Stimulated activated CD8-positive, alpha-beta memory T cell treated with anti-CD3 and anti-CD28 coated beads, Interleukin-2, amount 100 ng/mL, for 48 hours (primary cell): ENCODE results near the gene BPIFB3.
"Not testable (repeated sequence)": the region's sequence is repeated elsewhere in the genome, so short reads cannot be mapped to it uniquely, and the experiment has no call there.

Source experiments
- DNase-seq, 2 donors: peaks; one replicate each; pipeline ENCODE4 v3.0.0-alpha.2; 2020; ENCODE audit warnings: low read depth in 2 of 2

Gene BPIFB3

DNA sequence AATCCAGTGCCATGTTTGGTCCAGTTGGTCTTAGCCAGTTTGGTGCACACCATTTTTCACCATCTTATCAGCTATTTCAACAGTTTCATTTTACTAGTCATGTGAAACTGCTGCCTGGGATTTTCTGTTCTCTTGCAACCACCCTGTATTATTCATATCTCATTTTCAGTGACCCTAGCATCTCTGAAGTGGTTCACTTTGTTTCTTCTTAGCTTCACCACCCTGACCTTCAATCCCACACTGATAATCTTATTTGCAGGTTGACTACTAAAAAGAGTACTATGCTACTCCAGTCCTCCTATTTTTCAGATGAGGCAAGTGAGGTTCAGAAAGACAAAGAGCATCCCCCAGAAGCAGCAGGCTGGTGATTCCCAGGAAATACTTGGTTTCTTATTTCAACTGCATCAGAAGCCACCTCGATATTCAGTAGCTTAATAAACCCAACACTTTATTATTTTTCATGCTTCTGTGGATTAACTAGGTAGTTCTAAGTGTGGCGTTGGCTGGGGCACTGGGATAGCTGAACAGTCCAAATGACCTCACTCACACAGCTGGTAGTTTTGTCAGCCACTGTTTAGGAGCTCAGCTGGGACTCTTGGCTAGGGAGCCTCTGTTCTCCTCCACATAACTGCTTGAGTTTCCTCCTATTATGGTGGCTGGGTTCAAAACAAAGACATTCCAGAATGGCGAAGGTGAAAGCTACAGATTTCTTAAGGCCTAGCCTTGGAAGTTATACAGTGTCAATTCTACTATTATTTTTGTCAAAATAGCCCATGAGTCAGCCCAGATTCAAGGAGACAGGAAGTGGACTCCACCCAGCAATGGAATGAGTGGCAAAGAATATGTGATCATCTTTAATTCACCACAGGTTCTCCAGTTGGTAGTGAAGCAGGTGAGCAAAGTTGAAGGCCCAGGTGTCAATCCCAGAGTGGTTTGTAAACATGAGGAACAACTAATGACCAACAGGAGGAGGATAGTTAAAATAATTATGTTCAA is 66.3 kb downstream of the BPIFB3 start:
- no peak for DNase-seq

DNA sequence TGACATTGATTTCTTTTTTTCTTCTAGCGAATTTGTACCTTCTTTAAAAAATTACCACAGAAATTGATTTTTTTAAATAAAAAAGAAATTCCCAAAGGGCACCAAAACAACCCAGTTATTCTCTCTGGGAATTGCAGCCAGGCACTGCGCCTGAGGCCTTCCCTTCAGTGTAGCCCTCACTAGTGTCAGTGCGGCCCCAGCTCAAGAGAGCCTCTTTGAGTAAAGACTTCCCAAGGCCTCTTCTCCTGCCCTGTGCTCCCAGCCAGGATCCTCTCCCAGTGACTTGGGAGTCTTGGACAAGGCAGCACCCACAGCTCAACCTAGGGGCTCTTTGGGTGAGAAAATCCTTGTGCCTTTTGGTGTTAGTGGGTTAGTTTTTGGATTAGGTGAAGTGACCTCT is 67.2 kb downstream of the BPIFB3 start:
- DNase-seq = no peak

DNA sequence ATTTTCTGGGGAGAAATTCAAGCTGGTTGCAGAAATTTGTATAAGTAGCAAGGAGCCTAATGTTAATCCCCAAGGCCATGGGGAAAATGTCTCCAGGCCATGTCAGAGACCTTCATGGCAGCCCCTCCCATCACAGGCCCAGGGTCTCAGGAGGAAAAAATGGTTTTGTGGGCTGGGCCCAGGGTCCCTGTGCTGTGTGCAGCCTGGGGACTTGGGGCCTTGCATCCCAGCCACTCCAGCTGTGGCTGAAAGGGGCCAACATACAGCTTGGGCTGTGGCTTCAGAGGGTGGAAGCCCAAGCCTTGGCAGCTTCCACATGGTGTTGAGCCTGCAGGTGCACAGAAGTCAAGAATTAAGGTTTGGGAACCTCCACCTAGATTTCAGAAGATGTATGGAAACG is 68.6 kb downstream of the BPIFB3 start:
- not testable (repeated sequence) for DNase-seq
